T47D (cell line): ENCODE results near the gene VTI1A.
"Not testable (repeated sequence)": the region's sequence is repeated elsewhere in the genome, so short reads cannot be mapped to it uniquely, and the experiment has no call there.

Source experiments
- DNase-seq, 2 experiments: peaks; one replicate each; pipeline versions ENCODE4 v3.0.0 to v3.0.0-alpha.2; 2011 to 2012; ENCODE audit warnings: low read depth in 1 of 2, low spot score in 1 of 2
- JUND ChIP-seq: IDR thresholded peaks from 2 replicates; pipeline ENCODE4 v1.6.1; 2012; ENCODE audit warnings: low read depth
- in situ Hi-C: cut with HindIII; loops from 2 replicates; pipeline ENCODE4 v1.10.0; 2016; ENCODE audit warnings: low sequenced_read_pairs, low pct_unique_long_range_greater_than_20kb

Gene VTI1A

GRCh38 chr10:112446855-112447619 lies at the start of gene VTI1A, which contains the start of gene ZDHHC6:
TSS of gene VTI1A (plus strand) at chr10:112447215. CDS start at chr10:112447374, 159 bp downstream.
TSS of gene ZDHHC6 (minus strand) at chr10:112446914. CDS start at chr10:112445436, 1,478 bp downstream.
- no peak for TF ChIP-seq JUND
- peak; percentile 39 to 87 for DNase-seq
- in situ Hi-C loops = no loop called here

- DNase-seq = no peak
- in situ Hi-C loops = no loop called here
- no peak for TF ChIP-seq JUND
Observed at GRCh38 chr10:112397592-112397991, 49.4 kb upstream of the VTI1A start.

GRCh38 chr10:112402917-112403316 lies 44.1 kb upstream of the VTI1A start:
- in situ Hi-C loops = no loop called here
- no peak for TF ChIP-seq JUND
- DNase-seq = no peak

- no peak for TF ChIP-seq JUND
- DNase-seq = no peak
- in situ Hi-C loops = no loop called here
Observed at GRCh38 chr10:112404617-112405016, 42.4 kb upstream of the VTI1A start.

GRCh38 chr10:112406806-112407205 lies 40.2 kb upstream of the VTI1A start:
- DNase-seq, in situ Hi-C loops: not testable (repeated sequence)

- DNase-seq = no peak
- TF ChIP-seq JUND = no peak
- in situ Hi-C loops = no loop called here
Observed at GRCh38 chr10:112407696-112408095, 39.3 kb upstream of the VTI1A start.

- in situ Hi-C loops = no loop called here
- no peak for TF ChIP-seq JUND
- no peak for DNase-seq
Observed at GRCh38 chr10:112409299-112409698, 37.7 kb upstream of the VTI1A start.

- no peak for TF ChIP-seq JUND
- DNase-seq = no peak
- in situ Hi-C loops = no loop called here
Observed at GRCh38 chr10:112409755-112410154, 37.3 kb upstream of the VTI1A start.

- DNase-seq = no peak
- in situ Hi-C loops = no loop called here
- no peak for TF ChIP-seq JUND
Observed at GRCh38 chr10:112412696-112413095, 34.3 kb upstream of the VTI1A start.

- TF ChIP-seq JUND = no peak
Observed at GRCh38 chr10:112421731-112422130, 25.3 kb upstream of the VTI1A start.

GRCh38 chr10:112424651-112425050 lies 22.4 kb upstream of the VTI1A start:
- no peak for TF ChIP-seq JUND
- DNase-seq = no peak
- in situ Hi-C loops = no loop called here

More at GRCh38 chr10:112421731-112422130, 25.3 kb upstream of the VTI1A start:
- in situ Hi-C loops = no loop called here
- no peak for DNase-seq

- in situ Hi-C loops = no loop called here
- no peak for TF ChIP-seq JUND
- no peak for DNase-seq
Observed at GRCh38 chr10:112426111-112426510, 20.9 kb upstream of the VTI1A start.

- TF ChIP-seq JUND = no peak
- no peak for DNase-seq
- in situ Hi-C loops = no loop called here
Observed at GRCh38 chr10:112429147-112429546, 17.9 kb upstream of the VTI1A start.

- no peak for DNase-seq
- no peak for TF ChIP-seq JUND
- in situ Hi-C loops = no loop called here
Observed at GRCh38 chr10:112429654-112430230, 17.3 kb upstream of the VTI1A start.
